NCI-H2029 (cell line): ENCODE data around the gene CFAP46.
"Not testable (repeated sequence)": the region's sequence is repeated elsewhere in the genome, so short reads cannot be mapped to it uniquely, and the experiment has no call there.

Source experiments
- DNase-seq: peaks from one replicate; lab custom pipeline; 2025; lab: John Stamatoyannopoulos, UW

CFAP46 gene

GRCh38 chr10:132826524-132827422 lies 115.6 kb downstream of the CFAP46 start:
- DNase-seq = no peak

- not testable (repeated sequence) for DNase-seq
Measured at GRCh38 chr10:132825783-132826523, 116.4 kb downstream of the CFAP46 start.

- no peak for DNase-seq
Measured at GRCh38 chr10:132820056-132820455, 122.3 kb downstream of the CFAP46 start.

GRCh38 chr10:132817701-132818211 lies 124.6 kb downstream of the CFAP46 start:
- DNase-seq = no peak

GRCh38 chr10:132816718-132817117 lies 125.7 kb downstream of the CFAP46 start:
- no peak for DNase-seq

- DNase-seq = no peak
Measured at GRCh38 chr10:132815168-132815857, 127.1 kb downstream of the CFAP46 start.

- no peak for DNase-seq
Measured at GRCh38 chr10:132814469-132814856, 127.9 kb downstream of the CFAP46 start.

- DNase-seq = no peak
Measured at GRCh38 chr10:132813560-132814468, 128.6 kb downstream of the CFAP46 start.

GRCh38 chr10:132813001-132813401 lies 129.4 kb downstream of the CFAP46 start:
- no peak for DNase-seq

- DNase-seq = no peak
Measured at GRCh38 chr10:132812520-132812919, 129.8 kb downstream of the CFAP46 start.

- no peak for DNase-seq
Measured at GRCh38 chr10:132811891-132812481, 130.4 kb downstream of the CFAP46 start.

GRCh38 chr10:132810807-132811700 lies 131.3 kb downstream of the CFAP46 start:
- no peak for DNase-seq

GRCh38 chr10:132810141-132810806 lies 132.1 kb downstream of the CFAP46 start:
- DNase-seq = no peak

GRCh38 chr10:132809232-132810140 lies 132.9 kb downstream of the CFAP46 start:
- no peak for DNase-seq

- no peak for DNase-seq
Measured at GRCh38 chr10:132808383-132809231, 133.8 kb downstream of the CFAP46 start.

- no peak for DNase-seq
Measured at GRCh38 chr10:132807621-132808049, 134.7 kb downstream of the CFAP46 start.

- no peak for DNase-seq
Measured at GRCh38 chr10:132806561-132807003, 135.8 kb downstream of the CFAP46 start.
